IMR-90 (cell line): ENCODE data around the gene UBE2J1. TPM values are rescaled to one million over a fixed set of nuclear protein-coding genes. Genes with fewer than 3 reads are reported as not detected.
"Not testable (repeated sequence)": the region's sequence is repeated elsewhere in the genome, so short reads cannot be mapped to it uniquely, and the experiment has no call there.

Experiments
- ATAC-seq: fragments of 200-7000 bp; cut with Tn5 transposase; 2 replicates; pipeline ENCODE4 v1.9.1; 2020; ENCODE audit warnings: low read depth, mild to moderate bottlenecking, moderate library complexity
- BruUV-seq: library from RNA; stranded (reverse); fragments of 400-500 nt; replicated peaks from 2 replicates; lab custom pipeline; 2021; lab: Mats Ljungman, UMichigan
- CTCF ChIA-PET: fragments of 300-600 bp; formaldehyde crosslinking; extraction: SDS; loops from one replicate; lab custom pipeline; 2021; ENCODE audit warnings: antibody characterized with exemption; lab: Yijun Ruan, JAX
- POLR2A ChIA-PET: fragments of 300-600 bp; sonication (Branson Sonifier 250); formaldehyde crosslinking; loops from one replicate; lab custom pipeline; 2022; ENCODE audit warnings: antibody characterized with exemption; ENCODE audit not compliant: unreplicated experiment; lab: Charles Lee
- DNase-seq: peaks from one replicate; pipeline ENCODE4 v3.0.0; 2013
- H2AFZ ChIP-seq: replicated peaks from 2 replicates; pipeline ENCODE3; 2013; ENCODE audit warnings: low read length, mild to moderate bottlenecking; ENCODE audit not compliant: poor library complexity
- H2AK5ac ChIP-seq: 2 replicates; pipeline ENCODE4 v1.6.1; 2013; ENCODE audit warnings: low read depth, low read length, inconsistent platforms
- H2AK9ac ChIP-seq: replicated peaks from 2 replicates; pipeline ENCODE3; 2013; ENCODE audit warnings: mild to moderate bottlenecking, low read depth, low read length, moderate library complexity; ENCODE audit not compliant: poor library complexity
- H2BK120ac ChIP-seq: 2 replicates; pipeline ENCODE4 v1.6.1; 2013; ENCODE audit warnings: low read depth, low read length, inconsistent platforms
- H2BK15ac ChIP-seq: 3 replicates; pipeline ENCODE4 v1.6.1; 2013; ENCODE audit warnings: low read depth, low read length, inconsistent platforms
- H2BK20ac ChIP-seq: 2 replicates; pipeline ENCODE4 v1.6.1; 2013; ENCODE audit warnings: low read depth, mild to moderate bottlenecking, inconsistent platforms, low read length, moderate library complexity
- H2BK5ac ChIP-seq: 2 replicates; pipeline ENCODE4 v1.6.1; 2013; ENCODE audit warnings: mild to moderate bottlenecking, low read depth, low read length, inconsistent platforms; ENCODE audit not compliant: poor library complexity, severe bottlenecking
- H3K14ac ChIP-seq: replicated peaks from 2 replicates; pipeline ENCODE4 v1.6.1; 2013; ENCODE audit warnings: low read depth, low read length, inconsistent platforms
- H3K18ac ChIP-seq: 2 replicates; pipeline ENCODE4 v1.6.1; 2013; ENCODE audit warnings: low read depth, low read length, control low read depth
- H3K23ac ChIP-seq: 2 replicates; pipeline ENCODE4 v1.6.1; 2013; ENCODE audit warnings: low read depth, low read length, inconsistent platforms
- H3K27ac ChIP-seq: 2 replicates; pipeline ENCODE4 v1.5.1; 2013; ENCODE audit warnings: mild to moderate bottlenecking, control low read depth, low read length; ENCODE audit not compliant: insufficient read depth
- H3K27me3 ChIP-seq: 2 replicates; pipeline ENCODE4 v1.6.1; 2013; ENCODE audit warnings: low read length; ENCODE audit not compliant: control insufficient read depth, insufficient read depth
- H3K36me3 ChIP-seq: 2 replicates; pipeline ENCODE4 v1.6.1; 2013; ENCODE audit warnings: low read length, mixed read lengths; ENCODE audit not compliant: control insufficient read depth, insufficient read depth
- H3K4ac ChIP-seq: 2 replicates; pipeline ENCODE4 v1.6.1; 2013; ENCODE audit warnings: low read depth, low read length, inconsistent platforms
- H3K4me1 ChIP-seq: 2 replicates; pipeline ENCODE4 v1.6.1; 2013; ENCODE audit warnings: low read length, mixed read lengths; ENCODE audit not compliant: control insufficient read depth, insufficient read depth
- H3K4me2 ChIP-seq: 2 replicates; pipeline ENCODE4 v1.6.1; 2013; ENCODE audit warnings: low read depth, mild to moderate bottlenecking, control low read depth, low read length, moderate library complexity
- H3K4me3 ChIP-seq: 2 replicates; pipeline ENCODE4 v1.5.1; 2013; ENCODE audit warnings: low read depth, mild to moderate bottlenecking, control low read depth, low read length, moderate library complexity; ENCODE audit not compliant: insufficient read depth
- H3K56ac ChIP-seq: 2 replicates; pipeline ENCODE4 v1.6.1; 2013; ENCODE audit warnings: low read length, inconsistent platforms; ENCODE audit not compliant: insufficient read depth; ENCODE audit errors: extremely low read depth
- H3K79me1 ChIP-seq, 2 experiments: 2 replicates each; pipeline ENCODE4 v1.6.1; 2013; ENCODE audit warnings: low read length in 2 of 2, inconsistent platforms in 1 of 2, low read depth in 1 of 2
- H3K9ac ChIP-seq: 2 replicates; pipeline ENCODE4 v1.6.1; 2013; ENCODE audit warnings: low read depth, low read length, control low read depth
- H3K9me1 ChIP-seq: 2 replicates; pipeline ENCODE4 v1.6.1; 2013; ENCODE audit warnings: low read length, inconsistent platforms; ENCODE audit not compliant: insufficient read depth
- H3K9me3 ChIP-seq: 2 replicates; pipeline ENCODE4 v1.6.1; 2013; ENCODE audit warnings: low read length; ENCODE audit not compliant: control insufficient read depth, insufficient read depth
- H4K20me1 ChIP-seq: 2 replicates; pipeline ENCODE4 v1.6.1; 2013; ENCODE audit warnings: low read length, inconsistent platforms; ENCODE audit not compliant: insufficient read depth
- H4K5ac ChIP-seq: 2 replicates; pipeline ENCODE4 v1.6.1; 2013; ENCODE audit warnings: mild to moderate bottlenecking, low read depth, low read length, control low read depth
- H4K8ac ChIP-seq, 2 experiments: 2 replicates each; pipeline ENCODE4 v1.6.1; 2013; ENCODE audit warnings: low read depth in 2 of 2, low read length in 2 of 2, control low read depth in 1 of 2, inconsistent platforms in 1 of 2
- H4K91ac ChIP-seq: 2 replicates; pipeline ENCODE4 v1.6.1; 2013; ENCODE audit warnings: low read depth, low read length, inconsistent platforms; ENCODE audit not compliant: insufficient read depth
- WGBS, 2 experiments: methylation state at CpG; one replicate each; pipeline versions ENCODE4 v1.1.5 to v1.1.7; 2013; ENCODE audit warnings: missing lambda C conversion rate in 2 of 2; ENCODE audit not compliant: insufficient read length in 1 of 2; ENCODE audit errors: extremely low coverage in 2 of 2; 5-methylcytosine and 5-hydroxymethylcytosine counted together
- dilution Hi-C: fragments of 300-500 bp; cut with HindIII; formaldehyde crosslinking; loops from one replicate; pipeline ENCODE4 v1.14.3; 2018; ENCODE audit warnings: low sequenced_read_pairs; ENCODE audit not compliant: unreplicated experiment
- in situ Hi-C: fragments of 300-500 bp; cut with MboI; formaldehyde crosslinking; loops from 3 replicates; pipeline ENCODE4 v1.14.3; 2019; ENCODE audit warnings: low sequenced_read_pairs, inconsistent platforms, mixed read lengths
- intact Hi-C: fragments of 100-400 bp; cut with micrococcal nuclease; formaldehyde crosslinking; loops from 2 replicates; pipeline ENCODE4 v1.10.0; 2022
- polyA plus RNA-seq, 3 experiments: library from polyadenylated mRNA; depleted of rRNA; stranded (reverse); fragments of >200 nt; gene quantifications; 2 replicates each; pipeline ENCODE4 v1.2.3, GENCODE V29; 2012; ENCODE audit warnings: low replicate concordance in 1 of 3
- total RNA-seq: library from RNA; depleted of rRNA; stranded (reverse); fragments of >200 nt; gene quantifications from 2 replicates; pipeline ENCODE4 v1.2.3, GENCODE V29; 2012

The UBE2J1 gene
- total and polyA plus RNA-seq, 2 of the 4 experiments (the other 2 are of a cell fraction) = 20.9 to 35.3 TPM

DNA sequence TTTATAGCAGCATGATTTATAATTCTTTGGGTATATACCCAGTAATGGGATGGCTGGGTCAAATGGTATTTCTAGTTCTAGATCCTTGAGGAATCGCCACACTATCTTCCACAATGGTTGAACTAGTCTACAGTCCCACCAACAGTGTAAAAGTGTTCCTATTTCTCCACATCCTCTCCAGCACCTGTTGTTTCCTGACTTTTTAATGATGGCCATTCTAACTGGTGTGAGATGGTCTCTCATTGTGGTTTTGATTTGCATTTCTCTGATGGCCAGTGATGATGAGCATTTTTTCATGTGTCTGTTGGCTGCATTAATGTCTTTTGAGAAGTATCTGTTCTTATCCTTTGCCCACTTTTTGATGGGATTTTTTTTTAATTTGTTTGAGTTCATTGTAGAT, 57.4 kb downstream of the UBE2J1 start:
- H3K23ac ChIP-seq, H3K79me1 ChIP-seq, H3K4me1 ChIP-seq, H2BK15ac ChIP-seq, ATAC-seq, CTCF ChIA-PET, H2AK5ac ChIP-seq, H2AK9ac ChIP-seq, H2AFZ ChIP-seq, H3K27ac ChIP-seq, H3K18ac ChIP-seq, H4K8ac ChIP-seq, H3K4ac ChIP-seq, intact Hi-C loops, dilution Hi-C loops, in situ Hi-C loops, H2BK120ac ChIP-seq, H3K4me2 ChIP-seq, H2BK5ac ChIP-seq, H3K14ac ChIP-seq, POLR2A ChIA-PET, BruUV-seq, H4K20me1 ChIP-seq, DNase-seq, H2BK20ac ChIP-seq, H3K4me3 ChIP-seq, H3K36me3 ChIP-seq, H3K9ac ChIP-seq, H4K5ac ChIP-seq, H3K9me1 ChIP-seq, H3K56ac ChIP-seq, H4K91ac ChIP-seq, H3K9me3 ChIP-seq: not testable (repeated sequence)
- no CpG with 5 or more reads among the region's 1 CpG for WGBS, 2 experiments
- peaks cover 26% of the 10 kb centered on the region for H3K27me3 ChIP-seq
